22Rv1 (cell line): ENCODE data around the gene LSAMP.
"Not testable (repeated sequence)": the region's sequence is repeated elsewhere in the genome, so short reads cannot be mapped to it uniquely, and the experiment has no call there.

Experiments
- H3K27ac ChIP-seq: fragments of 450-650 bp; 2 replicates; pipeline ENCODE4 v1.5.1; 2017
- ZFX ChIP-seq: fragments of 450-650 bp; IDR thresholded peaks from 2 replicates; pipeline ENCODE4 v1.6.1; 2017; ENCODE audit warnings: antibody characterized with exemption, borderline replicate concordance
- TF ChIP-seq, protein P1 (sequence below): fragments of 450-650 bp; IDR thresholded peaks from 2 replicates; pipeline ENCODE4 v1.5.1; 2017; ENCODE audit warnings: mild to moderate bottlenecking

The LSAMP gene

DNA sequence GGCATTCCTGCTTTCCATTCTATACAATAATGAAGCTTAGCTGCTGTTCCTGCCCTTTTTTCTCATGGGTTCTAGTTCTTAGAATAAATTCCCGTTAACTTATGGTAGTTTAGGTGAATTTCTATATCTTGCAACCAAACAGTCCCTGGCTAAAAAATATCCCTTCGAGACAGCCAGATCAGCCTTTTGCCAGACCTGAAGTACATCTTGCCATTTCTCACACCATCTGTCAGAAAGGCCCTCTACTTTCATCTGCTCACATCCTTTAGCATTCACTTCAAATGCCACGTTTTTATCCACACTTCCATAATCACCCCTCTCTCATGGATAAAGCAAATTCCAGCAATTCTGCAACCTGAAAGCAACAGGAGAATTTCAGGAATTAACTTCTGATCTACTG, 676.6 kb downstream of the LSAMP start:
- no peak overlapping the region for H3K27ac ChIP-seq
- TF ChIP-seq, protein P1, sequence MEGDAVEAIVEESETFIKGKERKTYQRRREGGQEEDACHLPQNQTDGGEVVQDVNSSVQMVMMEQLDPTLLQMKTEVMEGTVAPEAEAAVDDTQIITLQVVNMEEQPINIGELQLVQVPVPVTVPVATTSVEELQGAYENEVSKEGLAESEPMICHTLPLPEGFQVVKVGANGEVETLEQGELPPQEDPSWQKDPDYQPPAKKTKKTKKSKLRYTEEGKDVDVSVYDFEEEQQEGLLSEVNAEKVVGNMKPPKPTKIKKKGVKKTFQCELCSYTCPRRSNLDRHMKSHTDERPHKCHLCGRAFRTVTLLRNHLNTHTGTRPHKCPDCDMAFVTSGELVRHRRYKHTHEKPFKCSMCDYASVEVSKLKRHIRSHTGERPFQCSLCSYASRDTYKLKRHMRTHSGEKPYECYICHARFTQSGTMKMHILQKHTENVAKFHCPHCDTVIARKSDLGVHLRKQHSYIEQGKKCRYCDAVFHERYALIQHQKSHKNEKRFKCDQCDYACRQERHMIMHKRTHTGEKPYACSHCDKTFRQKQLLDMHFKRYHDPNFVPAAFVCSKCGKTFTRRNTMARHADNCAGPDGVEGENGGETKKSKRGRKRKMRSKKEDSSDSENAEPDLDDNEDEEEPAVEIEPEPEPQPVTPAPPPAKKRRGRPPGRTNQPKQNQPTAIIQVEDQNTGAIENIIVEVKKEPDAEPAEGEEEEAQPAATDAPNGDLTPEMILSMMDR, result no peak
- no peak for TF ChIP-seq ZFX

DNA sequence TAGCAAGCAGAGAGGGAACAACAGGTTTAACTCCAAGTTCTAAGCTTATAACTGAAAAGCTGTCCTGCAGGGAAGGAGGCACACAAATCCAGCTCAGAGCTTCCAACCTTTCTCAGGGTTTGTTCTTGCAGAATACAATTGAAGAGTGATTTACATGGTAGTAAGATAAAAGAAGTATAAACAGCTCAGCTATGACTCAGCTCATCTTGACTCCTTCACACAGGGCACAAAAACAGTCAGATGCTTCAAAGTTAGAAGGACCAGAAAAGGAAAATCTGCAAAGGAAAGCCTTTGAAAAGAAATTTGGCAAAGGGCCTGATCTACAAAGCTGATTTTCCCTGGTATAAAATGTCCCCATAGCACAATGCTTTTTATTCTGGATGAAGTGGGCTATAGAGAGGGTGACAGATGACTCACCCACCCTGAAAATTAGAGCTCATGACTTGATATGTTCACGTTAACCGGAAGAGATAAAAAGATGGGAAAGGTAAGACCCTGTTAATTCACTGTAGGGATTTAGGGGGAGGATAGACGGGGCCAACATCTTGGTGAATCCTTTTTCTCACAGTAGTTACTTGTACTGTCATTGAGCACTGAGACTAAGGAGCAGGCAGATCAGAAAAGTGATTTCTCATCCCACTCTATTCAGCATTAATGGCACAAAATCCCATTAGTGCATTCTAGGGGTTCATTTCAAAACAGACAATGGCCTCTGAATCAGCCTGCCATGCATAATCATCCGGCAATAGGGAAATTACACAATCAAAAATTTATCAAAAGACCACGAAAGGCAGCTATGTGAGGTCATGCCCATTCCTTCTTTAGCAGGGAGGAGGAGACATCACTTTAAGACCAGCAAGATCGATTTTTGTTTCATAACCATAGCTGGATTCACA, 678.5 kb downstream of the LSAMP start:
- no peak overlapping the region for H3K27ac ChIP-seq
- no peak for TF ChIP-seq ZFX
- TF ChIP-seq, protein P1, result no peak

DNA sequence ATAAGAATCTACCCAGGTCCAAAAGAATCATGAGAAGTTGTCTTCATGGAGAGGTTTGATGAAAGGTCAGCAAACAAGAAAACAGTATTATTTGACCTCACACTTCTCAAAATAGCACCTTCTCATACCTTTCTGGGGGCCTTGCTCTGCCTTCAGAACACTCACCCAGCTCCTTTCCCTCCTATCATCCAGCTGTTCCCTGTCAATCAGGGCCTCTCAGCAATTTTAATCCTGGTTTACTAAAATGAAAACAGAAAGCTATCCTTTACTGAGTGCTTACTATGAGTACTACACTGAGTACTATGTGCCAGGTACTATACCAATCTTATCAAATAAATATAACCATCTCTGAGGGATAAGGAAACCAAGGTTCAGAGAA, 683.4 kb downstream of the LSAMP start:
- no peak overlapping the region for H3K27ac ChIP-seq
- TF ChIP-seq, protein P1, result no peak
- no peak for TF ChIP-seq ZFX

DNA sequence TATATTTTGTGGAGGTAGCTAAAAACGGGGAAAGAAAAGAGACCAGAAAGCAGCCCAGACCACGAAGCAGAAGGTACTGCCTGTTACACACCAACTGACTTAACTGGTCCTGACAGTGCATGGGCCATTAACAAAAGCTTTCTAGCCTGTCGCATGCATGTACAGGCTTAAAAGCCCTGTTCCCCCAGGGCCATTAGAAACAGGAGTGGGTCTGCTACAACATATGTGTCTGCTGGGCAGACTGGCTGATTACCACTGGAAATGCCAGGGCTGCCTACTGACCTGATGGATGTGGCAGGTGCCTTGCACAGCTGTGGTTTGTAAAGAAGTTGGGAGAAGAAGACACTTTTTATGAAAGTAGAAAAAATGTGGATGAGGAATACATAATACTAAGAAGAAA, 684.6 kb downstream of the LSAMP start:
- no peak overlapping the region for H3K27ac ChIP-seq
- TF ChIP-seq, protein P1, result no peak
- TF ChIP-seq ZFX, result no peak

DNA sequence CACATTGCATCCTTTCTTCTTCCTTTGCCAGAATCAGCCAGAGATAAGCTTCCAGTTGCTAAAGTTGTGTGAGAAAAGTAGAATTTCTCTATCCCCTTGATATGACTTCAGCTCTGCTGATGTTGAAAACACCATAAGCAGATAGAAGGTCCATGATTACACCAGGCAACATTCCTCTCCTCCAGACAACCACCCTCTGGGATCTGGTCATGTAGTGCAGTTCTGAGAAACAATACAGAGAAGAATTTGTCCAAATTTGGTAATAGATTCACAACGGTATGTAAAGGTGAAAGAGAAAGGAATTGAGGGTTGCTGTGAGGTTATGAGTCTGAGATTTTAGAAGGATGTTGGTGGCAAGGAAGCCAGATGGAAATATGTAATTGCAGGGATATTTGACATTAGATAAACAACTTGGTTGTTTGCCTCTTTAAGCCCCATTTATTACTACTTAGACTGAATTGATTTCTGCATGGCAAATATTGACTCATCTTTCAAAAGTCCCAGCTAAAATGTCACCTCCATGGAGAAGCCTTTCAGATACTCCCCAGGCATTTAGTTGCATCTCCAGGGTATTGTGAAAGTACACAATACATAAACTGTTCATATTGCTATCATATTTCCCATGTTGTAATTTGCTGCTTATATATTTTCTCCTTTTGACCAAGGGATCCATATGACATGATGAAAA, 687.1 kb downstream of the LSAMP start:
- TF ChIP-seq ZFX, result no peak
- no peak overlapping the region for H3K27ac ChIP-seq

DNA sequence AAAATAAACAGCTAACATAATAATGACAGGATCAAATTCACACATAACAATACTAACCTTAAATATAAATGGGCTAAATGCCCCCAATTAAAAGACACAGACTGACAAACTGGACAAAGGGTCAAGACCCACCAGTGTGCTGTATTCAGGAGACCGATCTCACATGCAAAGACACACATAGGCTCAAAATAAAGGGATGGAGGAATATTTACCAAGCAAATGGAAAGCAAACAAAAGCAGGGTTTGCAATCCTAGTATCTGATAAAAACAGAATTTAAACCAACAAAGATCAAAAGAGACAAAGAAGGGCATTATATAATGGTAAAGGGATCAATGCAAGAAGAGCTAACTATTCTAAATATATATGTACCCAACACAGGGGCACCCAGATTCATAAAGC, 692.3 kb downstream of the LSAMP start:
- not testable (repeated sequence) for H3K27ac ChIP-seq
